ENCODE measurements around the gene SLC7A6. TPM values are rescaled to one million over a fixed set of nuclear protein-coding genes. Genes with fewer than 3 reads are reported as not detected.

SLC7A6 gene
- total and polyA plus RNA-seq, 2 of the 13 experiments (the other 11 are each of a cell fraction or from before 2014, with no cell fraction given): 35.8 to 70.8 TPM

DNA sequence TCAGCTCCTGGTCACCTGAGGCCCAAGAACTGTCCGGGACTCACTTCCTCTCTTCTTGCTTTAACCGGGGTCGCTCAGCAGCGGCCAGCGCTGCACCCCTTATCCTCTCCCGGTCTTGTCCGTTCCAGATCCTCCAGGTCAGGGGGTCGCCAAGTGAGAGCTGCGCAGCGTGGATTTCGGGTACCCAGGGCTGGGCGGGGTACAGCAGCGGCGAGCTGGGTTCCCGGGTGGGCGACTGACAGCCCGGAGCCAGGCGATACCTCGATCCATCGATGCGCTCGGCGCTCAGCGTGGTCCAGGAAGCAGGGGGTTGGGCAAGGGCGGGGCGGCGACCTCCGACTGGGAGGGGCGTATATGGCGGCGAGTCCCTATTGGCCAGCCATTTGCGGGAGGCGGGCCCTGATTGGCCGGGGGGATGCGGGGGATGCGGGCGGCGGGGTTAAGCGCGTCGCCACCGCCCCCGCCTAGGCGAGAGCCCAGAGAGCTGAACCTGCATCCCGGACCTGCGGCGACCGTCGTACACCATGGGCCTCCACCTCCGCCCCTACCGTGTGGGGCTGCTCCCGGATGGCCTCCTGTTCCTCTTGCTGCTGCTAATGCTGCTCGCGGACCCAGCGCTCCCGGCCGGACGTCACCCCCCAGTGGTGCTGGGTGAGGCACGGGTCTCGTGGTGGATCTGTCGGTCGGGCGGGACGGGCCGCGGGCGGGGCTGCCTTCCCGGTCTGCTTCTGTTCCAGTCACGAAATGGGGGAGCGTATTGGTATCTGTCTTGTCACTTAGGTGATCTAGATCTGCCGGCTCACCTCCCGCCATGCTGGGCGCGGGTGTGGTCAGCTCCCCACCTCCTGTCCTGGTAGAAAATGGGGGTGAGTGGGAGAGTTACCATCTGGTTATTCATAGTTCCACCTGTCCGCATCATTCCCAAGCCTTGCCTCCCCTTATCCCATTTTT lies 19.1 kb upstream of the SLC7A6 start, which contains the start of gene PLA2G15 (continued):
- TF ChIP-seq, protein P1, sequence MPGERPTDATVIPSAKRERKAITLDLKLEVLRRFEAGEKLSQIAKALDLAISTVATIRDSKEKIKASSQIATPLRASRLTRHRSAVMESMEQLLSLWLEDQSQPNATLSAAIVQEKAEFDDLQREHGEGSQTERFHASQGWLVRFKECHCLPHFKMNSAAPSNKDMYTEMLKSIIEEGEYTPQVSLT (CRISPR knock-in tag; IDR thresholded peaks at IDR 0.05; ENCODE audit: borderline replicate concordance, low read depth): no peak
- TF ChIP-seq, protein P2, sequence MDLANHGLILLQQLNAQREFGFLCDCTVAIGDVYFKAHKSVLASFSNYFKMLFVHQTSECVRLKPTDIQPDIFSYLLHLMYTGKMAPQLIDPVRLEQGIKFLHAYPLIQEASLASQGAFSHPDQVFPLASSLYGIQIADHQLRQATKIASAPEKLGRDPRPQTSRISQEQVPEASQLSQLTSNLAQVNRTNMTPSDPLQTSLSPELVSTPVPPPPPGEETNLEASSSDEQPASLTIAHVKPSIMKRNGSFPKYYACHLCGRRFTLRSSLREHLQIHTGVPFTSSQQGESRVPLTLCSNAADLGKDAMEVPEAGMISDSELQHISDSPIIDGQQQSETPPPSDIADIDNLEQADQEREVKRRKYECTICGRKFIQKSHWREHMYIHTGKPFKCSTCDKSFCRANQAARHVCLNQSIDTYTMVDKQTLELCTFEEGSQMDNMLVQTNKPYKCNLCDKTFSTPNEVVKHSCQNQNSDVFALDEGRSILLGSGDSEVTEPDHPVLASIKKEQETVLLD (CRISPR knock-in tag; IDR thresholded peaks at IDR 0.05; ENCODE audit: low read depth): peak; percentile 66
- TF ChIP-seq ZNF333 (CRISPR knock-in tag; IDR thresholded peaks at IDR 0.05; ENCODE audit: borderline replicate concordance) (0 out of 2 replicates have a peak, but pooled peaks have one; percentile 71), TOPORS (CRISPR knock-in tag; IDR thresholded peaks at IDR 0.05) (peak; percentile 76; the same call in 1 of the 2 replicates), ZNF317 (CRISPR knock-in tag; IDR thresholded peaks at IDR 0.05) (peak; percentile 83; the same call in 1 of the 2 replicates), ELF4 (CRISPR knock-in tag; IDR thresholded peaks at IDR 0.05; ENCODE audit: borderline replicate concordance) (peak; percentile 73; the same call in 1 of the 2 replicates), ZNF737 (CRISPR knock-in tag; IDR thresholded peaks at IDR 0.05; ENCODE audit: borderline replicate concordance) (no peak), ZNF572 (CRISPR knock-in tag; IDR thresholded peaks at IDR 0.05) (peak; percentile 7; the same call in 1 of the 2 replicates), FOXK1 (CRISPR knock-in tag; IDR thresholded peaks at IDR 0.05; ENCODE audit: borderline replicate concordance, low read depth) (peak; percentile 77), ZNF451 (CRISPR knock-in tag; IDR thresholded peaks at IDR 0.05) (peak; percentile 82), ZNF660 (CRISPR knock-in tag; IDR thresholded peaks at IDR 0.05; ENCODE audit: borderline replicate concordance, low read depth) (no peak), ZMYM4 (CRISPR knock-in tag; IDR thresholded peaks at IDR 0.05) (peak; percentile 83; the same call in 1 of the 2 replicates), ZNF670 (CRISPR knock-in tag; IDR thresholded peaks at IDR 0.05; ENCODE audit: borderline replicate concordance) (0 out of 2 replicates have a peak, but pooled peaks have one; percentile 71), EEA1 (CRISPR knock-in tag; IDR thresholded peaks at IDR 0.05; ENCODE audit: borderline replicate concordance) (no peak), ZNF17 (CRISPR knock-in tag; IDR thresholded peaks at IDR 0.05) (no peak), GZF1 (CRISPR knock-in tag; IDR thresholded peaks at IDR 0.05) (no peak)
- TF ChIP-seq, protein P3, sequence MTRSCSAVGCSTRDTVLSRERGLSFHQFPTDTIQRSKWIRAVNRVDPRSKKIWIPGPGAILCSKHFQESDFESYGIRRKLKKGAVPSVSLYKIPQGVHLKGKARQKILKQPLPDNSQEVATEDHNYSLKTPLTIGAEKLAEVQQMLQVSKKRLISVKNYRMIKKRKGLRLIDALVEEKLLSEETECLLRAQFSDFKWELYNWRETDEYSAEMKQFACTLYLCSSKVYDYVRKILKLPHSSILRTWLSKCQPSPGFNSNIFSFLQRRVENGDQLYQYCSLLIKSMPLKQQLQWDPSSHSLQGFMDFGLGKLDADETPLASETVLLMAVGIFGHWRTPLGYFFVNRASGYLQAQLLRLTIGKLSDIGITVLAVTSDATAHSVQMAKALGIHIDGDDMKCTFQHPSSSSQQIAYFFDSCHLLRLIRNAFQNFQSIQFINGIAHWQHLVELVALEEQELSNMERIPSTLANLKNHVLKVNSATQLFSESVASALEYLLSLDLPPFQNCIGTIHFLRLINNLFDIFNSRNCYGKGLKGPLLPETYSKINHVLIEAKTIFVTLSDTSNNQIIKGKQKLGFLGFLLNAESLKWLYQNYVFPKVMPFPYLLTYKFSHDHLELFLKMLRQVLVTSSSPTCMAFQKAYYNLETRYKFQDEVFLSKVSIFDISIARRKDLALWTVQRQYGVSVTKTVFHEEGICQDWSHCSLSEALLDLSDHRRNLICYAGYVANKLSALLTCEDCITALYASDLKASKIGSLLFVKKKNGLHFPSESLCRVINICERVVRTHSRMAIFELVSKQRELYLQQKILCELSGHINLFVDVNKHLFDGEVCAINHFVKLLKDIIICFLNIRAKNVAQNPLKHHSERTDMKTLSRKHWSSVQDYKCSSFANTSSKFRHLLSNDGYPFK (CRISPR knock-in tag; IDR thresholded peaks at IDR 0.05; ENCODE audit: borderline replicate concordance): peak; percentile 82
- TF ChIP-seq, protein P4, sequence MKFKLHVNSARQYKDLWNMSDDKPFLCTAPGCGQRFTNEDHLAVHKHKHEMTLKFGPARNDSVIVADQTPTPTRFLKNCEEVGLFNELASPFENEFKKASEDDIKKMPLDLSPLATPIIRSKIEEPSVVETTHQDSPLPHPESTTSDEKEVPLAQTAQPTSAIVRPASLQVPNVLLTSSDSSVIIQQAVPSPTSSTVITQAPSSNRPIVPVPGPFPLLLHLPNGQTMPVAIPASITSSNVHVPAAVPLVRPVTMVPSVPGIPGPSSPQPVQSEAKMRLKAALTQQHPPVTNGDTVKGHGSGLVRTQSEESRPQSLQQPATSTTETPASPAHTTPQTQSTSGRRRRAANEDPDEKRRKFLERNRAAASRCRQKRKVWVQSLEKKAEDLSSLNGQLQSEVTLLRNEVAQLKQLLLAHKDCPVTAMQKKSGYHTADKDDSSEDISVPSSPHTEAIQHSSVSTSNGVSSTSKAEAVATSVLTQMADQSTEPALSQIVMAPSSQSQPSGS (CRISPR knock-in tag; IDR thresholded peaks at IDR 0.05): 0 out of 2 replicates have a peak, but pooled peaks have one; percentile 35
- TF ChIP-seq, protein P5, sequence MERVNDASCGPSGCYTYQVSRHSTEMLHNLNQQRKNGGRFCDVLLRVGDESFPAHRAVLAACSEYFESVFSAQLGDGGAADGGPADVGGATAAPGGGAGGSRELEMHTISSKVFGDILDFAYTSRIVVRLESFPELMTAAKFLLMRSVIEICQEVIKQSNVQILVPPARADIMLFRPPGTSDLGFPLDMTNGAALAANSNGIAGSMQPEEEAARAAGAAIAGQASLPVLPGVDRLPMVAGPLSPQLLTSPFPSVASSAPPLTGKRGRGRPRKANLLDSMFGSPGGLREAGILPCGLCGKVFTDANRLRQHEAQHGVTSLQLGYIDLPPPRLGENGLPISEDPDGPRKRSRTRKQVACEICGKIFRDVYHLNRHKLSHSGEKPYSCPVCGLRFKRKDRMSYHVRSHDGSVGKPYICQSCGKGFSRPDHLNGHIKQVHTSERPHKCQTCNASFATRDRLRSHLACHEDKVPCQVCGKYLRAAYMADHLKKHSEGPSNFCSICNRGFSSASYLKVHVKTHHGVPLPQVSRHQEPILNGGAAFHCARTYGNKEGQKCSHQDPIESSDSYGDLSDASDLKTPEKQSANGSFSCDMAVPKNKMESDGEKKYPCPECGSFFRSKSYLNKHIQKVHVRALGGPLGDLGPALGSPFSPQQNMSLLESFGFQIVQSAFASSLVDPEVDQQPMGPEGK (CRISPR knock-in tag; IDR thresholded peaks at IDR 0.05): peak; percentile 93
